Prostate gland (tissue), 2 donors: ENCODE results near the gene XPR1.

Experiments used
- CTCF ChIP-seq, 4 experiments: fragments of 200-600 bp in 2 of 4; fragments of 450-650 bp in 2 of 4; sonication (generic) in 2 of 4; IDR thresholded peaks; 1 replicate in 3 of 4; 2 replicates in 1 of 4; pipeline ENCODE4 v1.5.1; 2016 to 2019; ENCODE audit warnings: antibody characterized with exemption in 4 of 4, mild to moderate bottlenecking in 2 of 4, moderate library complexity in 2 of 4
- POLR2AphosphoS5 ChIP-seq: sonication (generic); formaldehyde crosslinking; IDR thresholded peaks from one replicate; pipeline ENCODE4 v1.6.1; 2017; ENCODE audit warnings: antibody characterized with exemption

DNA sequence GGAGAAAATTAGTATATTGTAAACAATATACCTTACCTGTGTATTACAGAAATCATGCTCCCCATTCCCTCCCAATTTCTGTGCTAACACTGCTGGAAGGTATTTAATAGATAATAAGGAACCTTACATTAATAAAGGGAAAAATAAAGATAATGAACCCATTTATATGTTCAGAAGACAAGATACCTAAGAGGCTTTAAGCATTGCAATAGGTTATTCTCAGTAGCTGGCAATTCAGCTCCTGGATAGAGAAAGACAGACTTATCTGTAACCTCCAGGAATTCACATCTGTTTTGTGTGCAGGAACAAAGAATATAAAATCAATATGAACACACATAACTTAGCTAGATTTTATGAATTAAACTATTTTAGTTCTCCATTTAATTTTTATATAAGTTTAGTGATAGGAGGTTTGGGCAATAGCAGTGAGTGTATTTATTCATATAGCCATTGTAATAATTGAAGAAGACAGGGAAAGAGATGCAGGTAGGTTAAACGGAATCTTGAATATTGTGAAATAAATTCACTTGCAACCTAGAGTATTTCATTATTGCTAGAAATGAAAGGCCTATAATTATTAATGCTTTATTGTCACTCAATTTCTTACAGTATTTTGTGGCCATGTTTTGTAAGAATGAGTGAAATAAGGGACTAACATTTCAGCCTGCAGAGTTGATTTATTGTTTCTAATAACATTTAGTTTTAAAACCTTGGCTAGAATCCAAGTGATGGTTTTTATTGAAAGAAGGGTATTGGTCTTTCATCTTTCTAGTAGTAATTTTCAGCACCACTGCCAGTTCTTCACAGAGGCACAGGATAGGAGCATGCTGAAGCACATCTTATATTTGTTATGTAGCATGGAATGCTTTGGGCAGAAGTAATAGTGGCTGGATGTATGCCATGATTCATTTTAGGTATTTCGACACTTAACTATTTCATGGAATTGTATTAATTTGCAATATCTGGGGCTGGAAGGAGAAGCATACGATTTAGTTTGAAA lies 1.5 kb downstream of the XPR1 start:
- TF ChIP-seq CTCF (IDR thresholded peaks at IDR 0.05) (no peak), POLR2AphosphoS5 (peak; percentile 15)
